ENCODE results near the gene SSH2.

DNA sequence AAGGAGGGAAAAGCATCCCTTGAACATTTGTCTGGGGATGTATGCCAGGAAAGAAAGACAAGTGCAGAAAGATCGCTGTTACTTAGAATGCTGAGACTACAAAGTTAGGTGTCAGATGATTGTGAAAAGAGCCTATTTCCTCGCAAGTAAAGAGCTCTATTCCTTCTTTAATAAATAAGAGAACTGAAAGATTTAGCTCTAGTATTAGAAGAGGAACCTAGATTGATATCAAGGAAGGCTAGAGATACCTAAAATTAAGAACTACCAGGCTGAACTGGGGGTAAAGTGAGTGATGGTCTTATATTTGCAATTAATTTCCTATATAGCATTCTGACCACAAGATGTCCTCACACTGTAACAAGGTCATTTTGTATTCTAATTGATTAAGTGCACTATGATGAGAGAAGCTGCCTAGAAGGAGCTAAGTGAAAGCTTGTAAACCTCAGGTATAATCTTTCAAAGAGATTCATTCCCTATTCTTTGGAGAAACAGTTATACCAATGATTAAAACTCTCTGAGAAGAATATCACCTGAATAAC is 62.3 kb downstream of the SSH2 start:
- no peak for TF ChIP-seq ZNF146 (tag by site-specific recombination; IDR thresholded peaks at IDR 0.05)
- no peak for TF ChIP-seq ZNF596 (tag by site-specific recombination; IDR thresholded peaks at IDR 0.05)

Measured in HEK293 (cell line).